GDM1 (cell line): ENCODE data around the gene USP17L5.
"Not testable (repeated sequence)": the region's sequence is repeated elsewhere in the genome, so short reads cannot be mapped to it uniquely, and the experiment has no call there.

Source experiments
- DNase-seq: peaks from one replicate; lab custom pipeline; 2025; lab: John Stamatoyannopoulos, UW

The USP17L5 gene, protein sequence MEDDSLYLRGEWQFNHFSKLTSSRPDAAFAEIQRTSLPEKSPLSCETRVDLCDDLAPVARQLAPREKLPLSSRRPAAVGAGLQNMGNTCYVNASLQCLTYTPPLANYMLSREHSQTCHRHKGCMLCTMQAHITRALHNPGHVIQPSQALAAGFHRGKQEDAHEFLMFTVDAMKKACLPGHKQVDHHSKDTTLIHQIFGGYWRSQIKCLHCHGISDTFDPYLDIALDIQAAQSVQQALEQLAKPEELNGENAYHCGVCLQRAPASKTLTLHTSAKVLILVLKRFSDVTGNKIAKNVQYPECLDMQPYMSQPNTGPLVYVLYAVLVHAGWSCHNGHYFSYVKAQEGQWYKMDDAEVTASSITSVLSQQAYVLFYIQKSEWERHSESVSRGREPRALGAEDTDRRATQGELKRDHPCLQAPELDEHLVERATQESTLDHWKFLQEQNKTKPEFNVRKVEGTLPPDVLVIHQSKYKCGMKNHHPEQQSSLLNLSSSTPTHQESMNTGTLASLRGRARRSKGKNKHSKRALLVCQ

GRCh38 chr4:9339103-9339502 is at the start of gene USP17L5:
USP17L5 (plus strand) TSS chr4:9339403; CDS start chr4:9339403, 0 bp downstream.
- DNase-seq = not testable (repeated sequence)

- not testable (repeated sequence) for DNase-seq
These were observed 15.0 kb upstream of the USP17L5 start for GRCh38 chr4:9324191-9324590.

GRCh38 chr4:9324865-9325264 is 14.3 kb upstream of the USP17L5 start, which contains the start of gene USP17L24:
USP17L24 (plus strand) TSS chr4:9325165; CDS start chr4:9325165, 0 bp downstream.
- not testable (repeated sequence) for DNase-seq

- DNase-seq = not testable (repeated sequence)
These were observed 9.6 kb upstream of the USP17L5 start, which contains the start of gene USP17L25 for GRCh38 chr4:9329611-9330010. USP17L25 (plus strand) TSS chr4:9329911; CDS start chr4:9329911, 0 bp downstream.

DNA sequence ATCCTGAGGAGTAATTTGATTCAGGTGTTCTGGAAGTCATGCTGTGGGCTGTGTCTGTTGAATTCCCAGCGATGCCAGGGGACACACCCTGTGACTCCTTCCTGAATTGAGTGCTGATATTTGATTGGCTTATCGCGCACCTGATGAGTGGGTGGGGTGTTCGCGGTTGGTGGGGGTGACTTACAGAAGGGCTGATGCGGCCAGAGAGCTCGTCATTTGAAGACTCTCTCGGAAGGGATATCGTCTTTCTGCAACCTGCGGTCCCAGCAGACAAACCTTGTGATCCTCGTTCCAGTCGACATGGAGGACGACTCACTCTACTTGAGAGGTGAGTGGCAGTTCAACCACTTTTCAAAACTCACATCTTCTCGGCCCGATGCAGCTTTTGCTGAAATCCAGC is 4.8 kb upstream of the USP17L5 start, which contains the start of gene USP17L26:
USP17L26 (plus strand) TSS at position 301 of the 400 bp plus-strand sequence; CDS start at position 301, 0 bp downstream.
- DNase-seq = not testable (repeated sequence)

DNA sequence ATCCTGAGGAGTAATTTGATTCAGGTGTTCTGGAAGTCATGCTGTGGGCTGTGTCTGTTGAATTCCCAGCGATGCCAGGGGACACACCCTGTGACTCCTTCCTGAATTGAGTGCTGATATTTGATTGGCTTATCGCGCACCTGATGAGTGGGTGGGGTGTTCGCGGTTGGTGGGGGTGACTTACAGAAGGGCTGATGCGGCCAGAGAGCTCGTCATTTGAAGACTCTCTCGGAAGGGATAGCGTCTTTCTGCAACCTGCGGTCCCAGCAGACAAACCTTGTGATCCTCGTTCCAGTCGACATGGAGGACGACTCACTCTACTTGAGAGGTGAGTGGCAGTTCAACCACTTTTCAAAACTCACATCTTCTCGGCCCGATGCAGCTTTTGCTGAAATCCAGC is 4.6 kb downstream of the USP17L5 start, which contains the start of gene USP17L27:
USP17L27 (plus strand) TSS at position 301 of the 400 bp plus-strand sequence; CDS start at position 301, 0 bp downstream.
- not testable (repeated sequence) for DNase-seq

GRCh38 chr4:9348593-9348992 is 9.4 kb downstream of the USP17L5 start, which contains the start of gene USP17L28:
USP17L28 (plus strand) TSS chr4:9348893; CDS start chr4:9348893, 0 bp downstream.
- not testable (repeated sequence) for DNase-seq

DNA sequence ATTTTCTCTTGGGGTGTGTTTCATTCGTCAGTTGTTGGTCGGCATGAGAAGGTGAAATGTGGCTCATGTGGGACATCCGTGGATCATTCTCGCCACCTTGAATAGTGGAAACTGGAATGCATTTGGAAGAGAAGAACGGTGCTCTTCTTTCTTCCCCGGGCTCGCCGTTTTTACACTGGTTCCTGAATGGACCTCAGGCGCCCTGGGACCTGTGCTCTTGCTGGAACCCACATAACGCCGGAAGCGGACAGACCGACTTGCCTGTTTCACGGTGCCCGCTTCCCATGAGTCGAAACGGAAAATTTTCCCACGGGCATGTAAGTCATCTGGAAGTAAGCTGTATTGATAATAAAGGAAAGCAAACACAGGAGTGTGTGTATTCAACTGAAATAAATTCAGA is 11.7 kb downstream of the USP17L5 start:
- DNase-seq = not testable (repeated sequence)

GRCh38 chr4:9353338-9353737 is 14.1 kb downstream of the USP17L5 start, which contains the start of gene USP17L29:
USP17L29 (plus strand) TSS chr4:9353638; CDS start chr4:9353638, 0 bp downstream.
- not testable (repeated sequence) for DNase-seq

DNA sequence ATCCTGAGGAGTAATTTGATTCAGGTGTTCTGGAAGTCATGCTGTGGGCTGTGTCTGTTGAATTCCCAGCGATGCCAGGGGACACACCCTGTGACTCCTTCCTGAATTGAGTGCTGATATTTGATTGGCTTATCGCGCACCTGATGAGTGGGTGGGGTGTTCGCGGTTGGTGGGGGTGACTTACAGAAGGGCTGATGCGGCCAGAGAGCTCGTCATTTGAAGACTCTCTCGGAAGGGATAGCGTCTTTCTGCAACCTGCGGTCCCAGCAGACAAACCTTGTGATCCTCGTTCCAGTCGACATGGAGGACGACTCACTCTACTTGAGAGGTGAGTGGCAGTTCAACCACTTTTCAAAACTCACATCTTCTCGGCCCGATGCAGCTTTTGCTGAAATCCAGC is 23.6 kb downstream of the USP17L5 start, which contains the start of gene USP17L30:
USP17L30 (plus strand) TSS at position 301 of the 400 bp plus-strand sequence; CDS start at position 301, 0 bp downstream.
- DNase-seq = not testable (repeated sequence)

- not testable (repeated sequence) for DNase-seq
These were observed 40.7 kb downstream of the USP17L5 start for GRCh38 chr4:9379881-9380280.

DNA sequence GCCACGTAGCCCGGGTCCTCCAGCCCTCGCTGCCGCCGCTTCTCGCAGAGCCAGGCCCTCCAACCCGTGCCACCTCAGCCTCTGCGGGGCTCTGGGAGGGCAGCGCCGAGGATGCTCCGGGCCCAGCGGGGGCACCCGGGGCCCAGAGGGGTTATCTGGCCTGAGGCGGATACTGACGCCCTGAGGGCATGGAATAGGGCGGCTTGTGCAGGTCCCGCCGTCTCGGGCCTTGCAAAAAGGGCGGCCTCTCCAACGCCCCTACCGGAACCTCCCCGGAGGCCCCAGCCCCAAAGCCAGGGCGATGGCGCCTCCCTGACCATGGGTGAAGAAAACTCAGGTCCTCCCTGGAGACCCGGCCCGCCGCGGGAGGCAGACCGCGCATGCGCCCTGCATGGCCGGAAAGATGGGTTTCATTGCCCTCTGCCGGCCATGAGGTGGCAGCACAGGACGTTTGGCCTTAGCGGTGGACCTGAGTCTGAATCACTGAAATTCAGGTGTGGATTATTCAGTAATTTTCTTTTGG is 41.9 kb downstream of the USP17L5 start:
- DNase-seq = not testable (repeated sequence)

- DNase-seq = no peak
These were observed 44.9 kb downstream of the USP17L5 start for GRCh38 chr4:9384126-9384525.

GRCh38 chr4:9389001-9389400 is 49.8 kb downstream of the USP17L5 start:
- not testable (repeated sequence) for DNase-seq
